ENCODE measurements around the gene THOP1. TPM values are rescaled to one million over a fixed set of nuclear protein-coding genes. Genes with fewer than 3 reads are reported as not detected.

Gene THOP1
- total RNA-seq, 1 donor from 2014 or later, result 173 TPM

DNA sequence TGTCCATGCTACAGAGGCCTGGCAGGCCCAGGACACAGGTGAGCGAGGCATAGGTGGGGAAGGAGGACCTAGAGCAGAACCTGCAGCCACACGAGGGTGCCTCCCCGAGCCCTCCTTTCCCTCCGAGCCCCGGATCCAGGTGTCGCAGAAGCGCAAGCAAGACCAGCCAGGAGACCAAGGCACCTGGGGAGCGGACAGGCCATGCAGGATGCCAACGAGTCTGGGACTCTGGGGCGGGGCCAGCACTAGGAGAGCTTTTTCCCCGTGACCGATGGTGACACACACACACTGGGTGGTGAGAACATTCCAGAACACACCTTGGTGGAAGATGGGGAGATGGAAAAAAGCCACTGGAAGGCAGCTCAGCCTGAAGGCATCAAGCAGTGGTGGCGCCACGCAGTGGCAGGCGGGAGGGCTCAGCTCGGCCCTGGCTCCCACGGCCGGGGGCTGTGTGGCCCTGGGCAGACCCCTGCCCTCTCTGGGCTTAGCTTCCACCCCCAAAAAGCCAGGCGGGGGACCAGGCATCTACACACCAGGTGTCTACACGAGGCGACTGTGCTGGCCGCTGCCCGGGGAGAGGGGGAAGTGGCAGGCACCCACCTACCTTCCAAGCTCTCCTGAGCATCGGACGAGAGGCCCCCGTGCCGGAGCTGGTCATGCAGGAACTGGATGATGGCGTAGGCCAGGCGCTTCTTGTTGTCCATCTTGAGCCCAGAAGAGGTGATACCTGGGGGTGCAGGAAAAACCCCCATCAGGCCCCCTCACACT is 16.8 kb upstream of the THOP1 start:
- H3K36me3 Mint-ChIP-seq (ENCODE audit: low read depth), result no peaks in the 10 kb centered on the region
- H3K4me1 Mint-ChIP-seq, result no peaks in the 10 kb centered on the region
- no peak overlapping the region for H3K27ac Mint-ChIP-seq (ENCODE audit: unreplicated experiment)
- H3K4me3 Mint-ChIP-seq, result no peak overlapping the region
- DNase-seq (ENCODE audit: low read depth, low spot score), result no peak
- H3K9me3 Mint-ChIP-seq, result no peaks in the 10 kb centered on the region
- TF ChIP-seq, protein P1, sequence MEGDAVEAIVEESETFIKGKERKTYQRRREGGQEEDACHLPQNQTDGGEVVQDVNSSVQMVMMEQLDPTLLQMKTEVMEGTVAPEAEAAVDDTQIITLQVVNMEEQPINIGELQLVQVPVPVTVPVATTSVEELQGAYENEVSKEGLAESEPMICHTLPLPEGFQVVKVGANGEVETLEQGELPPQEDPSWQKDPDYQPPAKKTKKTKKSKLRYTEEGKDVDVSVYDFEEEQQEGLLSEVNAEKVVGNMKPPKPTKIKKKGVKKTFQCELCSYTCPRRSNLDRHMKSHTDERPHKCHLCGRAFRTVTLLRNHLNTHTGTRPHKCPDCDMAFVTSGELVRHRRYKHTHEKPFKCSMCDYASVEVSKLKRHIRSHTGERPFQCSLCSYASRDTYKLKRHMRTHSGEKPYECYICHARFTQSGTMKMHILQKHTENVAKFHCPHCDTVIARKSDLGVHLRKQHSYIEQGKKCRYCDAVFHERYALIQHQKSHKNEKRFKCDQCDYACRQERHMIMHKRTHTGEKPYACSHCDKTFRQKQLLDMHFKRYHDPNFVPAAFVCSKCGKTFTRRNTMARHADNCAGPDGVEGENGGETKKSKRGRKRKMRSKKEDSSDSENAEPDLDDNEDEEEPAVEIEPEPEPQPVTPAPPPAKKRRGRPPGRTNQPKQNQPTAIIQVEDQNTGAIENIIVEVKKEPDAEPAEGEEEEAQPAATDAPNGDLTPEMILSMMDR (conservative IDR thresholded peaks at IDR 0.05), result no peak
- no peaks in the 10 kb centered on the region for H3K27me3 Mint-ChIP-seq (ENCODE audit: low read depth)

DNA sequence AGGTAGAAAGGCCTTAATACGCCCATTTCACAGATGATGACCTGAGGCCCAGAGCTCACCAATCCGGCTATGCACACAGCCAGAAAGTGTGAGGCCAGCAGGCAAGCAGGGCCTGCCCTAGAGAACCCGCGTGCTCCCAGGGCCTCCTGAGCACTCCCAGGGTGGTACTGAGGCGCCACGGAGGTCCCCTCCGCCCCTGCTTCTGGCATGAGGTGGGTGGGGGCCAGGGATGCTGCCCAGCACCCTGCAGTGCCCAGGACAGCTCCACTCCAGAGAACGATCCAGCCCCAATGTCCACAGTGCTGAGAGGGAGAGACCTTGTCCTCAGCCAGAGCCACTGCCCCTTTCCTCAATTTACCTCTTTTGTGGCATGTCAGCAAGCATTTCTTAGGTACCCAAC is 16.1 kb upstream of the THOP1 start:
- H3K9me3 Mint-ChIP-seq, result no peaks in the 10 kb centered on the region
- H3K36me3 Mint-ChIP-seq (ENCODE audit: low read depth), result no peaks in the 10 kb centered on the region
- no peak for DNase-seq (ENCODE audit: low read depth, low spot score)
- no peak overlapping the region for H3K4me3 Mint-ChIP-seq
- TF ChIP-seq, protein P1 (conservative IDR thresholded peaks at IDR 0.05), result no peak
- H3K4me1 Mint-ChIP-seq, result peaks cover under 1% of the 10 kb centered on the region
- H3K27me3 Mint-ChIP-seq (ENCODE audit: low read depth), result no peaks in the 10 kb centered on the region
- H3K27ac Mint-ChIP-seq (ENCODE audit: unreplicated experiment), result no peak overlapping the region

DNA sequence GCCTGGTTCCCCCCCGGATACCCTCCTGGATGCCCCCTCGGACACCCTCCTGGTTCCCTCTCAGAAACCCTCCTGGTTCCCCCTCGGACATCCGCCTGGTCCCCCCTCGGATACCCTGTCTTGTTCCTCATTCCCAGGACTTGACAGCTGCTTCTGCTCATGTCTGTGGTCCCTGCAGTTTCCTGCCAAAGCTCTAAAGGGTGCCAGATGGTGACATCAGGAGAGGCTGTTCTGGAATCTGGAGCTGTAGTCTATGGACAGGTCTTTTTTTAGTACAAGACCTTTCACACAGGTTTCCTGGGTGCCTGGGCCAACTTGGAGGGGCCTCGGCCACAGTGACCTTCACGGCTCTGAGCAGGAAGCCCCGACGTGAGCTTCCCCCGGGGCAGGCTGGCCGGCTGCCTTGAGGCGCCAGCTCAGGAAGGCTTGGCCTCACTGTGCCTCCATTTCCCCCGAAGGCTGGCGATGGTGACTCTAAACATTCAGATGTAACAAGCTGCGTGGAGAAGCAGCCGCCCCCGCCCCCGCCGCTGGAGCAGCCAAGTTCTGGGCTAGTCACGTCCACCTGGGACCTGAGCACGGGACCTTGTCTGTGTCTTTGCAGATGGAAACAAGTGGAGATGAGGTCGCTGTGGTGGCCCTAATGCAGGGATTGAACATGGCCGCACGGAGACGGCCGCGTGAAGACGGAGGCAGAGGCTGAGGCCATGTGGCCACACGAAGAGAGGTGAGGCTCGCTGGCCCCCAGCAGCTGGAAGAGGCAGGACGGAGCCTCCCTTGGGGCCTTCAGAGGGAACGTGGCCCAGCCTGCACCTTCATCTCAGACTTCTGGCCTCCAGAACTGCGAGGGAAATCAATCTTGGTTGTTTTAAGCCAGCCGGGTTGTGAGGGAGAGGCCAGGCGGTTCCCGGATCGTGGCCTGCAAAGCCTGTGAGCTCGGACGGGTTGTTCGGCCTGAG is 15.0 kb upstream of the THOP1 start:
- Mint-ChIP-seq H3K9me3 (no peaks in the 10 kb centered on the region), H3K36me3 (ENCODE audit: low read depth) (peaks cover 4% of the 10 kb centered on the region), H3K4me1 (peaks cover 6% of the 10 kb centered on the region), H3K4me3 (no peak overlapping the region), H3K27me3 (ENCODE audit: low read depth) (no peaks in the 10 kb centered on the region), H3K27ac (ENCODE audit: unreplicated experiment) (no peak overlapping the region)
- TF ChIP-seq, protein P1 (conservative IDR thresholded peaks at IDR 0.05), result no peak
- no peak for DNase-seq (ENCODE audit: low read depth, low spot score)

DNA sequence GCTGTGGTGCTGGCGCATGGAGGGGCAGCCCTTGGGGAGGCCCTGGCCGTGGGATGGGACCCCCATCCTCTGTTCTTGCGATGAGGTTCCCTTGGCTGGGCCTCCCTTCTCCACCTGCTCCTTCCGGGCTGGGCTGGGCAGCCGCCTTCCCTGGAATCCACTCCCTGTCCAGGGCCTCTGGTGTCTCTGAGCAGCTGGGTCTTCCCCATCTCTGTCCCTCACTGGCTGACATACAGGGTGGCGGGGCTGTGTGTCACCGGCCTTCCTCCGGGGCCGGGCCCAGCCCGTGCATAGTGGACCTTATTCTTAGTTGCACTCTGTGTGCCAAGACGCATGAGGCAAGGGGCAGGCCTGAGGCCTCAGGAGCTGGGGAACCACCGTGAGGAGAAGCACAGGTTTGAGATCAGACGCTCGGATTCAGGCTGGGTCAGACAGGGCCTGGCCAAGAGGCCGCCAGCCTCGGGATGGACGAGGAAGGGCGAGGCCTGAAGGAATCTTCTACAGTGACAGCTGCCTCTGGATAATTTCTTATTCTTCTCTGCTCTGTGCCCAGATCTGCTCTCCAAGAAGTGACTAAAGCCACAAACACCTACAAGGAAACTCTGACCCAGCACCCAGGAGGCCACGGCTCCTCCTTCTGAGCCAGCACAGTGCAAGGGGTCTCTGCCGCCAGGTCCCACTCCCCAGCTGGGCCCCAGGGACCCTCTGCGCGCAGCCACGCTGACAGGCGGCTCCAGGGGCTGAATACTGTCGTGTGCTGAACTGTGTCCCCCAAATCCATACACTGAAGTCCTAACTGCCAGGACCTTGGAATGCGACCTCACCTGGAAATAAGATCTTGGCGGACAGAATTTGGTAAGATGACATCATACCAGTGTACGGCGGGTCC is 13.3 kb upstream of the THOP1 start:
- Mint-ChIP-seq H3K4me3 (no peak overlapping the region), H3K36me3 (ENCODE audit: low read depth) (peaks cover 12% of the 10 kb centered on the region), H3K9me3 (no peaks in the 10 kb centered on the region), H3K4me1 (peaks cover 14% of the 10 kb centered on the region), H3K27me3 (ENCODE audit: low read depth) (no peaks in the 10 kb centered on the region), H3K27ac (ENCODE audit: unreplicated experiment) (no peak overlapping the region)
- no peak for DNase-seq (ENCODE audit: low read depth, low spot score)
- TF ChIP-seq, protein P1 (conservative IDR thresholded peaks at IDR 0.05), result no peak
